GM19467 (cell line): ENCODE data around the gene GPR152.

Experiments used
- ATAC-seq: cut with Tn5 transposase; IDR thresholded peaks from one replicate; pipeline ENCODE4 v1.9.1; 2021; ENCODE audit warnings: mild to moderate bottlenecking, moderate library complexity; ENCODE audit not compliant: unreplicated experiment

The GPR152 gene

DNA sequence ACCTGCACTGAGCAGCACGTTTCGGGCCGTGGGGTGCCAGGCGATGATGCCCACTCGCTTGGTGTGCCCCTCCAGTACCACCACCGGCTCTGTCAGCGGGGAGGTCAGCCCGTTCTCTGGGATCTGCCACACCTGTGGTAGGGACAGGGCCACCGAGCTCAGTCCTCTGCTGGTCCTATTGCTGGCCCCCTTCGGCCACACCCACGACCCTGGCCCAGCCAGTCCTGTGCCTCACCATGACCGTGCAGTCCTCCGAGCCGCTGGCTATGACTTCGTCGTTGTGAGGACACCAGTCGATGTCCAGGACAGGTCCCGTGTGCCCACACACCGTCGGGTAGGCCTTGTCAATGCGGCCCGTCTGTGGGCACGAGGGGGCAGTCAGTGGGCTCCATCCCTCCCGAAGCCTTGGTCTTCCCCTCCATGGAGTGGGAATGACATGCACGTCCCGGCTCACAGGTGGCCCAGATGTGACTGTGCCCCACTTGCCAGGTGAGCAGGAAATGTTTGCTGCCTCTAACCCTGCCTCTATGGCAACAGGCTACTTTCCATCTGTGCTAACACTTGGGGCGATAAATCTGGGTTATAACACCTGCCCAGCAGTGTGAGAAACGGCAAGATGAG lies 10.7 kb downstream of the GPR152 start:
- ATAC-seq = no peak

DNA sequence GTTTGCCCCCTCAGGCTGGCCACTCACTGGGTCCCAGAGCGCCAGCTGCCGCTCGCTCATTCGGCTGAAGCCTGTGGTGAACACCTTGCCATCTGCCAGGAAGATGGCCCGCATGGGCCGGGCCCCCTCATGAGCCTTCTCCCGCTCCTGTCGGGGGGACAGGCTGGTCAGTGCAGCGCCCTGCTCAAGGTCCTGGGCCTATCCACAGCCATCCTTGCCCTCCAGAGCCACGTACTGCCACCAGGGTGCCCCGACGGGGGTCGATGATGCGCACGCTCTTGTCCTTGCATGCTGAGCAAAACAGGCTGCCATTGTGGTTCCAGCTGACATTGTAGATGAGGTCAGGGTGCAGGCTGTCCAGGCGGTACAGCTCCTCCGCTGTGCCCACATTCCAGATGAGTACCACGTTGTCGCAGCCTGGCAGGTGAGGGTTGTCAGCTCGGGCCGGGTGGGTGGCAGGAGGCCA lies 11.4 kb downstream of the GPR152 start:
- ATAC-seq = no peak

DNA sequence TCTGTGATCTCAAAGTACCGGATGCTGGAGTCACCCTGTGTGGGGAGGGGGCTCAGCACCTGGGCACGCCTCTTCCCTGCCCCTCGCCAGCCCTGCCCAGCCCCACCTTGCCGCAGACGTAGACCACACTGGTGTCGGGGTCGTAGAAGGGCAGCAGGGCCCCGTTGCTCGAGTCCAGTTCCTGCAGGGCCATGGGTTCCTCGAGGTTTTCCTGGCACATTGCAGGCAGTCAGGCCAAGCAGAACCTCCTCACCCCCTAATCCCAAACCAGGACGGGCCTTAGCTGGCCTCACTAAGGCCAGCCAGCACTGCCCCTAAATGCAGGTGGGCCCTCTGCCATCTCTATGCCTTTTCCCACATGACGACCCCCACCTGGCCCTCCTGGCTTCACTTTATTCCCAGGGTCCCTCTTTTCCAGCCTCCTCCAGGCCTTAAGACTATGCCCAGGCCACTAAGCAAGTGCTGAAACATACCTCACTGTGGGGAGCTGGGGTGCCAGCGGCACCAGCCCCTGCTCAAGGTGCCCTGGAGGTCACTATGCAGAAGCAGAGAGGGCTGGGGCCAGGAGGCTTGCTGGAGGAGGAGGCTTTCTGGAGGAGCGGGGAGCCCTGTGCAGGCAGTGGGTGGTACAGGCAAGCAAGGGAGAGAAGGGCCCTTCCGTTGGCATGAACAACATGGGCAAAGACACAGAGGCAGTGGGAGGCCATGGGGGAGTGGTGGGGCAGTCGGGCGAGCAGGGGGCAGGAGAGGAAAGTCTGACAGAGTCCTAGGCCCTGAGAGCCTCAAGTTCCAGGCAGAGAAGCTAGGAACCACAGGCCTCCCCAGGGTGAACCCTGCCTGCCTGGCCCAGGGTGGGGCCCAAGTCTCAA lies 12.1 kb downstream of the GPR152 start:
- no peak for ATAC-seq

DNA sequence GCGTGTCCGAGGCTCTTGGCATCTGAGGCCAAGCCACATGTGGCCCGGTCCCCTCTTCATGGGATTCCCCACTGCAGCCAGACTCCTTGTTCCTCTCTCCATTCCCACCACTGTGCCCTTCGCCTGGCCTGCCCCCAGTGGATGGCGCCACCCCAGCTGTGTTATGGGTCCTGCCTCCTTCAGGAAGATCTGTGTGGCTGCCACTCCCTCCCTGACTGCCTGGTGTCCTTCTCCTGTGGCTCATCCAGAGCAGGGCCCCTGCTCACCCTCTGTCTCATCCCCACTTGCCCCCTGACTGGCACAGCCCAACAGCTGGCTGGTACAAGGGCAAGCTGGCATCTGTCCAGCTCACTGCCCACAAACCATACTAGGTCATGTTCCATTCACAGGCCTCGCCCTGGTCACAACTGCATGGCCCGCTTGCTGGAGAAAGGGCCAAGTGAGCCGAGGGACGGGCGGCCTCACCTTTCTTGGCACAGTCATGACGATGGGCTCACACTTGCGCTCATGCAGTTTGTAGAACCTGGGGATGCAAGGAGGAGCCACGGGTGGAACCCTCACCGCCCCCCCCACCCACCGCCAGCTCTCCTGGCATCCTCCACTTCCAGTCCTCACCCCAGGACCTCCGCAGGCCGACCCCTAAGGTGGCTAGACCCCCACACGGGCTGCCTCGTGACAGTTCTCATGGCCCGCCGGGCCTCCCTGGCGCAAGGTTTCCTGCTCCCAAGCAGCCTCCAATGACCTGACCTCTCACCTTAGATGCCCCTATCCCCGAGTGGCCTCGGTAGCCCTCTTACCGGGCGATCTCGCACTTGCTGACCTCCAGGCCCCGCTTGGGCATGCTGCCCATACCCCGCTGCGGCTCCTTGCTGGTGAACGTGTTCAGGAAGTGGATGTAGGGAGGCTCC lies 13.0 kb downstream of the GPR152 start:
- no peak for ATAC-seq

DNA sequence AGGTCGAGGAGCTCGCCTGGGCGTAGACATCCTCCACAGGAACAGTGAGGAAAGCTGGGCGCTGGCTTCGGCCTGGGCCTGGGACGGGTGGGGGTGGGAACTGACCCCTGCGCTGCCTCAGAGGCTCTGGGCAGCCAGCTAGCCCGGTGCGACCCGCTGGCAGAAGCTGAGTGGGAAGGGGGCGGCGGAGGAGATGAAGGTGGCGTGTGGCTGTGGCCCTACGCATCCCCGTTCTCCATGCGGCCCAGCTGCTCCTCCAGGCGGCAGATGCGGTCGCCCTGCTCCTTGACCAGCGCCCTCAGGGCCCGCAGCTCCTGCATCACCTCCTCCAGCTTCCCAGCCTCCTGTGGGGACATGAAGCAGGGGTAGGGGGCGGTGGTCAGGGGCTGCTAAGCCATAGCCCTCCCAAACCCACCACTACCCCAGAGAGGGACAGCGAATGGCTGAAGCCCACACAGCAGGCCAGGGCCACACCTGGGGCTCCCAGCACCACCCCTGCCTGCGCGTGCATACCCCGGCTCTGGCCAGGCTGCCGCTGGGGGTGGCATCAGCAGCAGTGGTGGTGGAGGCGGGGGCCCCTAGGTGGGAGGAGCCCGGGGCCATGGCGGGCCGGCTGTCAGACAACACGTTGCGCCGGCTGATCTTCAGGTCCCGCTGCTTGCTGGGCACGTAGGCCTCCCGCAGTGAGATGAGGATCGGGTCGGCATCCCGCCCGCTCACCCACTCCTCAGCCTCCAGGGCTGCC lies 14.2 kb downstream of the GPR152 start:
- no peak for ATAC-seq

DNA sequence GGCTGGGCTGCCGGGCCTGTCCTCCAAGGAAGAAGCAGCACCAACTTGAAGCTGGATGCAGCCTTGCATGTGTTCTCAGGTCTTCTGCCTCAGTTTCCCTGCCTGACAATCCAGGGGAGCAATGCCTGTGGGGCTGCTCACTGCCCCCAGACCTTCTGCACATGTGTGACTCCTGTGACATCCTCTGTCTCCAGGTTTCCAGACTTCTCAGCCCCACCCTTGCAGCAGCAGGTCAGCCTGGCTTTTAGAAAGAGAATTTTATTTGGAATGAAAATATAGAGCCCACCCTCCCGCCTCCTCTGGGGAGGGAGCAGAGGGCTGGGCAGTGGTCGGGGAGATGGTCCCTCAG lies 14.7 kb downstream of the GPR152 start:
- no peak for ATAC-seq

DNA sequence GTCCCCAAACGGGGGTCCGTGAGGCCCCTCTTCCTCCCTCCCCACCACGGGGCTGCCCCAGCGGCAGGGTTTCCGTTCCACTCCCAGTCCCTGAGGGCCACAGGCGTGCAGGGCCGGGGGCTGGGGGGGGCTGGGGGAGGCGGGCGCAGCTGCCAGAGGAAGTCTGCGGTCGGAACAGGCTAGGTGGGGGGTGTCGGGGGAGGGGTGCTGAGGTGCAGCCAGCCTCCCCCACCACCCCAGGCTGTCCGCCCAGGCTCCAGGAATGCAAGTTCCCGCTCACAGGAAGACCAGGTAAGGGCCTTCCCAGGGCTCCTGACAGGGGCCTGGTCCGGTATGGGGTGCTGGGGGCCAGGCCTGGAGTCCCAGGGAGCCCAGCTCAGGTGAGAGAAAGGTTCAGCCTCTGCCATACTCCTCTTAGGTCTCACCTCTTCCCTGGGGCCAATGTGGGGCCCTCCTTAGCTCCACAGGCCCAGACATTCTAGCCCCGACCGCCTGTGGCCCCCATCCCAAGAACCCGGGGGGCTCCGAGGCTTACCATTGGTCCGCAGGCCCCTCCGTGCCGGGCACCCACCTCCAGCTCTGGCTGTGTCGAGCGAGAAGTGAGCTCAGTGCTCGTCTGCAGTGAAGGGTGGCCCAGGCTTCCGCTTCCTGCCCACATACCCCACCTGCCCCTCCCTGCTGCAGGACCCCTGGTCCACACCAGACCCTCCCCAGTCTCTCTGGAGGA lies 15.3 kb downstream of the GPR152 start, which contains the start of gene PTPRCAP:
Gene PTPRCAP, minus strand, starts transcription at position 601 of the 727 bp plus-strand sequence. Its CDS starts 63 bp downstream, at position 538.
- ATAC-seq = no peak

DNA sequence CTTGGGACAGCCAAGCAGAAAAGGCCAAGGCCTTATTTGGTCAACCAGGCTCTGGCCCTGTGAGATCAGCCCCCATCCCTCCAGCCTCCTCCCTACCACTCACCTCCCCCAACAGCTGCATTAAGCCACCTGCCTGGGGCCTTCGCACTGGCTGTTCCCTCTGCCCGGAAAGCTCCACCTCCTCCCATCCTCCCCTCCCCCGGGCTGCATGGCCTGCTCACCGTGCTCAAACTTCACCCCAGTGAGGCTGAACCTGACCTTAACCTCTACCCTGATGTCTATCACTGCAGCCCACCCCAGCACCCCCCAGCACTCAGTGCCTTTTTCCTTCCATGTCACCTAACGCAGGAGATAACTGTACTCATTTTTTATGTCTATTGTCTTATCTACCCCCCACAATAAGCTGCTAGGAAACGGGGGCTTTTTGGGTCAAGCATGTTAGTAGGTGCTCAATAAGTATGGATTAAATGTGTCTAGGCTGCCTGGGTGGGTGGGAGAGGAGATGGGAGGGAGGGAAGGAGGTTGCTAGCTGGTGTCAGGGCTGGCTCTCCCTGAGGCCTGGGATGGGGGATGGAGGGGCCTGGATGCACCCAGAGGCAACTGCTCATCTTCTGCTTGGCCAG lies 16.0 kb downstream of the GPR152 start:
- ATAC-seq = no peak

DNA sequence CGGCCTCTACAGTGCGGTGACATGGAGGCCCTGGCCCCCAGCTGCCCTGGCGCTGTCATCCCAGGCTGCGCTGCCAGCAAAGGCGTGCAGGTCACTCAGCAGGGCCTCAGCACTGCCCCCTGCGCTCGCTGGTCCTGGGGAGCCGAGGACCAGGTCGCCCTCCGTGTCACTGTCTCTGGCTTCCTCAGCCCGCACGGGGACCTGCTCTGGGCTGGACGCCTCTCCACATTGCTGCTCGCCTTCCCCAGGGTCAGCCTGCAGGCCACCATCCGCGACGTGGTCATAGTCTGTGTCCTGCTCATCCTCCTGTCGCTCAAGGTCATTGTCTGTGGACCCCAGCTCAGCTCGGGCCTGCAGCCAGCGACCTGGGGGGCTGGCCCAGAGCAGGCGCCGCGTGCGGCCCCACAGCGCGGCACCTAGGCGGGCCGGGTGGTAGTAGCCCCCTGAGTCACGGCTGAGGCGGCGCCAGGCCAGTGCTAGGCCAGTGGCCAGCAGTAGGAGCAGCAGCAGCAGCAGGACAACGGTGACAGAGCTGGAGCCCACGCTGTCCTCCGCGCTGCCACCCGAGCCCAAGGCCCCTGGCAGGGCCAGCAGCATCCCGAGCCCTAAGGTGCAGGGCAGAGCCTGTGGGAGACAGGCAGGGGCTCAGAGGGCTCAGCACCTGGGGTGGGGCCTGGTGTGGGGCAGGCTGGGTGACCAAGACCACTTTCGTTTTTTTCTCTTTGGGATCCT lies 16.6 kb downstream of the GPR152 start:
- ATAC-seq = no peak

DNA sequence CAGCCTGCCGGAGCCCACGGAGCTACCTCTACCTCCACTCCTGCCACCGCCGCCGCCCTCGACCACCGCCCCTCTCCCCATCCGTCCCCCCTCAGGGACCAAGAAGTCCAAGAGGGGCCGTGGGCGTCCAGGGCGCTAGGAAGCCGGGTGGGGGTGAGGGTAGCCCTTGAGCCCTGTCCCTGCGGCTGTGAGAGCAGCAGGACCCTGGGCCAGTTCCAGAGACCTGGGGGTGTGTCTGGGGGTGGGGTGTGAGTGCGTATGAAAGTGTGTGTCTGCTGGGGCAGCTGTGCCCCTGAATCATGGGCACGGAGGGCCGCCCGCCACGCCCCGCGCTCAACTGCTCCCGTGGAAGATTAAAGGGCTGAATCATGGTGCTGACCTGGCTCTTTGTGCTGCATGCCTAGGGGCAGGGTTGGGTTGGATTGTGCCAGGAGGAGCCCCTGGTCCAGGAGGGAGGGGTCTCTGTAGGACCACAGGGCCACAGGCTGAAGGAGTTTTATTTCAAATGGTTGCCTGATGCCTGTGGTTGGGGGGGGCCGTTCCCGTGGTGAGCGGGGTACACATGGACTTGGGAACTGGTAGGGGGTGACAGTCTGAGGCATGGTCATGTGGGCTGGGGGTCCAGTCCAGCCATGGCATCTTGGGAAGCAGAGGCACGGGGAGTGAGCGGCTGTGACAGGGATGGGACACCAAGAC lies 17.4 kb downstream of the GPR152 start:
- ATAC-seq = no peak

DNA sequence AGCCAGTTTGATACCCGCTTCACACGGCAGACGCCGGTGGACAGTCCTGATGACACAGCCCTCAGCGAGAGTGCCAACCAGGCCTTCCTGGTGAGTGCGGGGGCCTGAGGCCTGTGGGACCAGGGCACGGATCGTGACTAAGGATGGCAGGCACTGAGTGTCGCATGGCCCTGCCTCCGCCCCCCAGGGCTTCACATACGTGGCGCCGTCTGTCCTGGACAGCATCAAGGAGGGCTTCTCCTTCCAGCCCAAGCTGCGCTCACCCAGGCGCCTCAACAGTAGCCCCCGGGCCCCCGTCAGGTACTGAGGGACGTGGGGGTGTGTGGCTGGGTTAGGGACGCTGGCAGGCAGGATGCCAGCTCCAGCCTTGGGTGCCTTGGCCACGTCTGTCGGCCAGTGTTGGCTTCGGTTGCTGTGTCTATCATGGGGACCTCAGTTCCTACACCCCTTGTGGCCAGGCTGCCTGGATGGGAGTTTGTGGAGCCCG lies 18.1 kb downstream of the GPR152 start:
- no peak for ATAC-seq

DNA sequence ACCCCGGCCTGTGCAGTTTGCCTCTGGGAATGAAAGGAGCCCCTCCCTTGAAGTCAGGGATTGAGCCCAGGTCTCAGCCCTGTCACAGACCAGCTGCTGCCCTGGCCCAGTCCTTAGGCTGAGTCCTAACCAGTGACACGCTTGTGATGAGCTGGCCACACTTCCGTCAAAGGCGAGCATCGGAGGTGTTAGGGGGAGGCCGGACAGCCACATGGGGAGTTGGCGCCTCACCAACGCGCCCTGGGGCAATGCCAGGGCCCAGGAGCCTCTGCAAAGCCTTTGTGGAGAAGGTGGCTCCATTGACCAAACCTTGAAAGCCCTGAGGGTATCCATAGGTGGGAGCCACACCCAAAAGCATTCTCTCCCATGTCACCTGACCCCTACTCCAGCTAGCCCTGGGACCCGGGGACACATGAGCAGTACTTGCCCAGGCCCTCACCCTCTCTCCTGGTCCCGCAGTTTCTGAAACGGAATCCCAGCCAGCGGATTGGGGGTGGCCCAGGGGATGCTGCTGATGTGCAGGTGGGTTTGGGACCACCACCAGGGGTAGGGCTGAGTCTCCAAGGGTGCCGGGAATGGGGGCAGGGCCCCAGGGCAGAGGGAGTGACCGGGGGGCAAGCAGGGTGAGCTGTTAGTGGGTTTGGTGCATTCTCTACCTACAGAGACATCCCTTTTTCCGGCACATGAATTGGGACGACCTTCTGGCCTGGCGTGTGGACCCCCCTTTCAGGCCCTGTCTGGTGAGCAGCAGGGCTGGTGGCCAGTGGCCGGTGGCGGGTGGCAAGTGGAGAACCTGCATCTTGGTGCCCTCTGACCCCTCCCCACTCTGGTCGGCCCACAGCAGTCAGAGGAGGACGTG lies 18.8 kb downstream of the GPR152 start:
- no peak for ATAC-seq

DNA sequence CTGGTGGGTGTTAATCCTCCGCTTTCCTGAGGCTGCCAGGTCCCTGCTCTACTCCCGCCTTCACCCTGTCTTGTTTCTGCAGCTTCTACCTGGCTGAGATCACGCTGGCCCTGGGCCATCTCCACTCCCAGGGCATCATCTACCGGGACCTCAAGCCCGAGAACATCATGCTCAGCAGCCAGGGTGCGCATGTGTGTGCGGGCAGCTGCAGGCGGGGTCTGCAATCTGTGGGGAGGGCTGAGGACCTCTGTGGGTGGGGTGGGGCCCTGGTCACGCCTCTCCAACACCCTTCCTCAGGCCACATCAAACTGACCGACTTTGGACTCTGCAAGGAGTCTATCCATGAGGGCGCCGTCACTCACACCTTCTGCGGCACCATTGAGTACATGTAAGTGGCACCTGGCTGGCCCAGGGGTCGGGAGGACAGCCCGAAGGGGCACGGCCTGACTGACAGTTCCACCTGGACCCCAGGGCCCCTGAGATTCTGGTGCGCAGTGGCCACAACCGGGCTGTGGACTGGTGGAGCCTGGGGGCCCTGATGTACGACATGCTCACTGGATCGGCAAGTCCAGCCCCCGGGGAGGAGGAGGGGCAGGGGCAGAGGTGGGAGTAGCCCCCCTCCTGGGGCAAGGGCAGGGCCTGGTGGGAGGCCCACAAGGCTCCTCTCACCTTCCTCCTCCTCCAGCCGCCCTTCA lies 19.7 kb downstream of the GPR152 start:
- ATAC-seq = no peak

DNA sequence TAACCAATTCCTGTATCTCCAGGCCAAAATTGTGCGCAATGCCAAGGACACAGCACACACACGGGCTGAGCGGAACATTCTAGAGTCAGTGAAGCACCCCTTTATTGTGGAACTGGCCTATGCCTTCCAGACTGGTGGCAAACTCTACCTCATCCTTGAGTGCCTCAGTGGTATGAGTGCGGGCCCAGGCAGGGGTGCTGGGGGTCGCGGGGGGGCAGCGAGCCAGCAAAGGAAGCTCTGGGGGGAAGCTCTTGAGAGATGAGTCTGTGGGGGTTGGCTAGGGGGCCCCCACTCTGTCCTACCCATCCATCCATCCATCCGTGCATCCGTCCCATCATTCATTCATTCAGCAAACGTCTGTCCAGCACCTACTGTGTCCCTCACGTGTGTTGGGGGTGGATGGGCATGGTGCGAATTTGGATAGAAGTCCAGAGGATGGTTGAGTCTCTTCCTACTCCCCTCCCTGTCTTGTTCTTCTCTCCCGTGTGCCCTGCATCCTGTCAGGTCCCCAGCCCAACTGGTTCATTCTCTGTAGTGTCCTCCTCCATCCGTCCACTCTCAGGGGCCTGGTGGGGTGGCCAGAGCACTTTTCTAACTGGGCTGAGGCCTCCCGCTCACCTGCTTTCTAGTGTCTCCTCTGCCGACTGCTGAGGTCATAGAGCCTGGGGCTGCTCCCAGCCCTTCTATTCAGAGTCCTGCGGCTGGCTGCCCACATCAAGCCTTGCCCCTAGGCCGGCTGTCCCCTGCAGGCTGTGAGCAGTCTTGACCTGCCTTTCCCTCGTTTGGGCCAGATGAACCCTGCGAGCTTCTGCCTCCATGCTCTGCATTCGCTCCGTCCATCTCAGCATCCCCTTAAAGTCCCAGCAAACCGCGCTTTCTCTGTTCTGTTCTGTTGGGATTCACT lies 20.9 kb downstream of the GPR152 start:
- ATAC-seq = no peak

DNA sequence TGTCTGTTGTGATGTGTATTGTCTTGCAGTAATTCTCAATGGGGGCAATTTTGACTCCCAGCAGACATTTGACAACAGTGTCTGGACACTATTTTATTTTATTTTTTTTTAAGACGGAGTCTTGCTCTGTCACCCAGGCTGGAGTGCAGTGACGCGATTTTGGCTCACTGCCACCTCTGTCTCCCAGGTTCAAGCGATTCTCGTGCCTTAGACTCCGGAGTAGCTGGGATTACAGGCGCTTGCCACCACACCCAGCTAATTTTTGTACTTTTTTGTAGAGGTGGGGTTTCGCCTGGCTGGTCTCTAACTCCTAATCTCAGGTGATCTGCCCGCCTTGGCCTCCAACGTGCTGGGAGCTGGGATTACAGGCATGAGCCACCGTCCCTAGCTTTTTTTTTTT lies 22.8 kb downstream of the GPR152 start:
- no peak for ATAC-seq
